ENCODE data around the gene OSBPL2.

The OSBPL2 gene

GRCh38 chr20:62254021-62254724 is 15.9 kb downstream of the OSBPL2 start:
- Histone ChIP-seq H3K36me3 (ENCODE audit: insufficient read depth) (no peaks in the 10 kb centered on the region), H2AFZ (ENCODE audit: low read depth) (no peak overlapping the region), H4K20me1 (ENCODE audit: insufficient read depth) (no peaks in the 10 kb centered on the region), H3K4me1 (ENCODE audit: low read depth, poor library complexity, severe bottlenecking) (no peaks in the 10 kb centered on the region), H3K4me3 (IDR thresholded peaks at IDR 0.05; ENCODE audit: insufficient read depth, low read depth, low read length) (no peak overlapping the region), H3K27me3 (ENCODE audit: insufficient read depth, low read depth) (no peaks in the 10 kb centered on the region), H3K4me2 (no peak overlapping the region), H3K27ac (no peak overlapping the region), H3K9ac (no peak overlapping the region), H3K79me2 (ENCODE audit: insufficient read depth, low read depth) (no peaks in the 10 kb centered on the region; the same call in 1 of the 2 replicates)
- no peak for TF ChIP-seq CTCF (conservative IDR thresholded peaks at IDR 0.05; ENCODE audit: low read depth, low read length)

- Histone ChIP-seq H4K20me1 (ENCODE audit: insufficient read depth) (no peaks in the 10 kb centered on the region), H3K9ac (no peak overlapping the region), H3K79me2 (ENCODE audit: insufficient read depth, low read depth) (no peaks in the 10 kb centered on the region; the same call in 1 of the 2 replicates), H3K4me2 (no peak overlapping the region), H3K27ac (no peak overlapping the region), H3K4me3 (IDR thresholded peaks at IDR 0.05; ENCODE audit: insufficient read depth, low read depth, low read length) (no peak overlapping the region), H3K27me3 (ENCODE audit: insufficient read depth, low read depth) (no peaks in the 10 kb centered on the region), H3K4me1 (ENCODE audit: low read depth, poor library complexity, severe bottlenecking) (no peaks in the 10 kb centered on the region), H2AFZ (ENCODE audit: low read depth) (no peak overlapping the region), H3K36me3 (ENCODE audit: insufficient read depth) (no peaks in the 10 kb centered on the region)
- no peak for TF ChIP-seq CTCF (conservative IDR thresholded peaks at IDR 0.05; ENCODE audit: low read depth, low read length)
Measured at GRCh38 chr20:62255976-62256375, 17.7 kb downstream of the OSBPL2 start.

- Histone ChIP-seq H3K27me3 (ENCODE audit: insufficient read depth, low read depth) (no peaks in the 10 kb centered on the region), H3K36me3 (ENCODE audit: insufficient read depth) (no peaks in the 10 kb centered on the region), H3K9ac (no peak overlapping the region), H3K4me3 (IDR thresholded peaks at IDR 0.05; ENCODE audit: insufficient read depth, low read depth, low read length) (no peak overlapping the region), H2AFZ (ENCODE audit: low read depth) (no peak overlapping the region), H3K27ac (no peak overlapping the region), H3K4me1 (ENCODE audit: low read depth, poor library complexity, severe bottlenecking) (no peaks in the 10 kb centered on the region), H4K20me1 (ENCODE audit: insufficient read depth) (no peaks in the 10 kb centered on the region), H3K79me2 (ENCODE audit: insufficient read depth, low read depth) (no peaks in the 10 kb centered on the region; the same call in 1 of the 2 replicates), H3K4me2 (no peak overlapping the region)
- no peak for TF ChIP-seq CTCF (conservative IDR thresholded peaks at IDR 0.05; ENCODE audit: low read depth, low read length)
Measured at GRCh38 chr20:62258499-62259293, 20.4 kb downstream of the OSBPL2 start.

GRCh38 chr20:62259294-62259565 is 20.9 kb downstream of the OSBPL2 start:
- Histone ChIP-seq H3K4me2 (no peak overlapping the region), H3K27me3 (ENCODE audit: insufficient read depth, low read depth) (no peaks in the 10 kb centered on the region), H2AFZ (ENCODE audit: low read depth) (no peak overlapping the region), H3K4me1 (ENCODE audit: low read depth, poor library complexity, severe bottlenecking) (no peaks in the 10 kb centered on the region), H3K4me3 (IDR thresholded peaks at IDR 0.05; ENCODE audit: insufficient read depth, low read depth, low read length) (no peak overlapping the region), H3K27ac (no peak overlapping the region), H3K9ac (no peak overlapping the region), H3K36me3 (ENCODE audit: insufficient read depth) (no peaks in the 10 kb centered on the region), H4K20me1 (ENCODE audit: insufficient read depth) (no peaks in the 10 kb centered on the region), H3K79me2 (ENCODE audit: insufficient read depth, low read depth) (no peaks in the 10 kb centered on the region; the same call in 1 of the 2 replicates)
- no peak for TF ChIP-seq CTCF (conservative IDR thresholded peaks at IDR 0.05; ENCODE audit: low read depth, low read length)
